Osteocyte (in vitro differentiated cells): ENCODE results near the gene PPM1L. TPM values are rescaled to one million over a fixed set of nuclear protein-coding genes. Genes with fewer than 3 reads are reported as not detected.
"Not testable (repeated sequence)": the region's sequence is repeated elsewhere in the genome, so short reads cannot be mapped to it uniquely, and the experiment has no call there.

Source experiments
- DNase-seq: peaks from one replicate; pipeline ENCODE4 v3.0.0; 2021; ENCODE audit warnings: mixed read lengths; ENCODE audit not compliant: unreplicated experiment; ENCODE audit errors: extremely low spot score
- H3K27ac Mint-ChIP-seq: one replicate; pipeline ENCODE4 v1.8.0; 2021; ENCODE audit warnings: mild to moderate bottlenecking, mixed read lengths; ENCODE audit not compliant: unreplicated experiment
- H3K27me3 Mint-ChIP-seq: one replicate; pipeline ENCODE4 v1.8.0; 2021; ENCODE audit warnings: mixed read lengths; ENCODE audit not compliant: unreplicated experiment
- H3K36me3 Mint-ChIP-seq: one replicate; pipeline ENCODE4 v1.8.0; 2021; ENCODE audit warnings: mixed read lengths; ENCODE audit not compliant: unreplicated experiment
- H3K4me1 Mint-ChIP-seq: one replicate; pipeline ENCODE4 v1.8.0; 2021; ENCODE audit warnings: mixed read lengths; ENCODE audit not compliant: unreplicated experiment
- H3K4me3 Mint-ChIP-seq: one replicate; pipeline ENCODE4 v1.8.0; 2021; ENCODE audit warnings: mild to moderate bottlenecking, moderate library complexity, mixed read lengths; ENCODE audit not compliant: unreplicated experiment
- H3K9me3 Mint-ChIP-seq: one replicate; pipeline ENCODE4 v1.8.0; 2021; ENCODE audit warnings: mixed read lengths; ENCODE audit not compliant: unreplicated experiment
- total RNA-seq: library from RNA; stranded (reverse); gene quantifications from 2 replicates; pipeline ENCODE4 v1.2.1, GENCODE V29; 2021
- TF ChIP-seq, protein P1 (sequence below): fragments of 200-600 bp; sonication (generic); IDR thresholded peaks from 2 replicates; pipeline ENCODE4 v1.5.0; 2021; ENCODE audit warnings: antibody characterized with exemption, mild to moderate bottlenecking, moderate library complexity

The PPM1L gene
- total RNA-seq, 1 donor from 2014 or later, result 9.1 TPM

DNA sequence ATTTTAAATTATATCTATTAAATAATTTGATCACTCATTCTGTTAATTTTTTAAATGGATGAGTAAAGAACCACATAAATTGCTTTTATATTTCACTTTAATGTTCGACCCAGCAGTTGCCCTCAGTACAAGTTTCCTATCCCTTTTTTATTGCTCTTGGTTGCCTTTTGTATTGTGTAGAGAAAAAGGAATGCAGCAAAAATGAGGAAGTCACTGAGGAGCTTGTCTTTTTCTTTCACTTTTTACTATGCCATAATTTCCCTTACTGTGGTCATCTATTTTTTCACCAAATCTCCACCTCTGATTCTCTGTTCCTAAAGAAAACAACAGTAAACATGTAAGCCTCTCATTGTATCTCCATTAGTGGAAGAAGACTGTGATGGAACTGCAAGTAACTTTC is 226.5 kb downstream of the PPM1L start:
- Mint-ChIP-seq H3K27ac (no peak overlapping the region), H3K9me3 (peaks cover 4% of the 10 kb centered on the region), H3K4me3 (no peak overlapping the region), H3K27me3 (no peaks in the 10 kb centered on the region), H3K4me1 (no peaks in the 10 kb centered on the region), H3K36me3 (no peaks in the 10 kb centered on the region)
- TF ChIP-seq, protein P1, sequence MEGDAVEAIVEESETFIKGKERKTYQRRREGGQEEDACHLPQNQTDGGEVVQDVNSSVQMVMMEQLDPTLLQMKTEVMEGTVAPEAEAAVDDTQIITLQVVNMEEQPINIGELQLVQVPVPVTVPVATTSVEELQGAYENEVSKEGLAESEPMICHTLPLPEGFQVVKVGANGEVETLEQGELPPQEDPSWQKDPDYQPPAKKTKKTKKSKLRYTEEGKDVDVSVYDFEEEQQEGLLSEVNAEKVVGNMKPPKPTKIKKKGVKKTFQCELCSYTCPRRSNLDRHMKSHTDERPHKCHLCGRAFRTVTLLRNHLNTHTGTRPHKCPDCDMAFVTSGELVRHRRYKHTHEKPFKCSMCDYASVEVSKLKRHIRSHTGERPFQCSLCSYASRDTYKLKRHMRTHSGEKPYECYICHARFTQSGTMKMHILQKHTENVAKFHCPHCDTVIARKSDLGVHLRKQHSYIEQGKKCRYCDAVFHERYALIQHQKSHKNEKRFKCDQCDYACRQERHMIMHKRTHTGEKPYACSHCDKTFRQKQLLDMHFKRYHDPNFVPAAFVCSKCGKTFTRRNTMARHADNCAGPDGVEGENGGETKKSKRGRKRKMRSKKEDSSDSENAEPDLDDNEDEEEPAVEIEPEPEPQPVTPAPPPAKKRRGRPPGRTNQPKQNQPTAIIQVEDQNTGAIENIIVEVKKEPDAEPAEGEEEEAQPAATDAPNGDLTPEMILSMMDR, result no peak
- DNase-seq, result no peak

- H3K27me3 Mint-ChIP-seq, H3K4me1 Mint-ChIP-seq, DNase-seq, H3K27ac Mint-ChIP-seq, H3K9me3 Mint-ChIP-seq, H3K36me3 Mint-ChIP-seq, H3K4me3 Mint-ChIP-seq: not testable (repeated sequence)
These were observed 227.9 kb downstream of the PPM1L start for GRCh38 chr3:160983900-160984299.

DNA sequence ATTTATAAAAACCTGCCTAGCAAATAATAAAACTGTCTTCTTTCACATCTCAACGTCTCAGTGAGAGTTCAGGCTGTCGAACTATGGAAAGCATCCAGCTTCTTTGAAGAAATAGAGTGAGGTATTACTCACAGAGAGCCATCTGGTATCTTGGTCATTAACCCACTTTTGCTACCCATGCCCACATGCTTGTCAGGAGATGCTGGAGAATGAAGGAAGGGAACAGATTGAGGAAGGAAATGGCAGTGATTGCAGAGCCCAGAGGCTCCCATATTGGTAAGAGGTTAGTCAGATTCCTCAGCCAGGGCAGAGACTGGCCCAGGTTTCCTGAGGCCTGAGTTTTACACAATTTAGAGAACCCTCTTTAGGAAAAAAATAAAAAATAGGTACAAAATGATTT is 230.0 kb downstream of the PPM1L start:
- Mint-ChIP-seq H3K27ac (no peak overlapping the region), H3K36me3 (no peaks in the 10 kb centered on the region), H3K9me3 (peaks cover 4% of the 10 kb centered on the region), H3K4me1 (no peaks in the 10 kb centered on the region), H3K4me3 (no peak overlapping the region), H3K27me3 (no peaks in the 10 kb centered on the region)
- DNase-seq, result no peak
- TF ChIP-seq, protein P1, result no peak

DNA sequence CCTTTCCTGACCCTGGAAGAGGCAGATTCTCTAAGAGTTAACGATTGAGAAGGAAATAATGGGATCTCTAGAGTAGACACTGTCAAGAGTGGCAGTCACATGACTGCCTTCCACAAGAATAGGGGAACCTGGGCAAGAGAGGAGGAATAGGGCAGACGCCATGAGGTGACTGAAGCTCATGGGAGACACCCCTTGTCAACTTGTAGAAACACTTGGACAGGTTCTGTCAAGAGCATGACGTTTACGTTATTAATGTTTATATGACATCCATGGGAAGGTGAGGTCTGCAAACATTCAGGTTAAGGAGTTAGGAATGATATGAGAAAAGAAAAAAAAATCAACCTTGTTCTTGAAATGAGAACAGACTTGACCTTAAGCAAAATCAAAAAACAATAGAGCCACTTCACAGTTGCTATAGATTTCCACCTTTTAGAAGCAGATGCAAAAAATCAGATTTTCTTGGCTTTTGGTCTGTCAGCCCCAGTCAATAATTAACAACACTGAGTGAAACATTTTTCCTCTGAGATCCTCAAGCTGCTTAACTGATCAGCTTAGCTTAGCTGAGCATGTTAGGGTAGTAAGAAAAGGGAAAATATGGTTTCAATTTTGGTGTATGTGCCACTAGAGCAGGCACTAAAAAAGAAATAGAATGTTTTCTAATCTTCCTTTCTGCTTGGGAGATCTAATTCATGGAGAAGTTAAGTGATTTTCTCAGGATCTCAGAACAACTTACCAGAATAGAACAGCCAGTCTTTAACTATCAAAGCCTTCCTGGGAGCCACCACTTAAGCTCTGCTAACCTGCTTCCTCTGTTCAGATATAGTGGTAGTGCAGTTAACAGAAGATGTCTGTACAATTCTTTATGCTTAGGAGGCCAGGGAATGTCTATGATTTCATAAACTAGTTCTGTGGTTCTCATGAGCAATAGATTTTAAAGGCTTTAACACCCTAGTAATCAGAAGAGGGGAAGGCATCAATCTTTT is 232.2 kb downstream of the PPM1L start:
- H3K9me3 Mint-ChIP-seq, result no peaks in the 10 kb centered on the region
- no peaks in the 10 kb centered on the region for H3K4me1 Mint-ChIP-seq
- H3K27ac Mint-ChIP-seq, result no peak overlapping the region
- TF ChIP-seq, protein P1, result no peak
- H3K27me3 Mint-ChIP-seq, result no peaks in the 10 kb centered on the region
- no peak overlapping the region for H3K4me3 Mint-ChIP-seq
- no peak for DNase-seq
- no peaks in the 10 kb centered on the region for H3K36me3 Mint-ChIP-seq

DNA sequence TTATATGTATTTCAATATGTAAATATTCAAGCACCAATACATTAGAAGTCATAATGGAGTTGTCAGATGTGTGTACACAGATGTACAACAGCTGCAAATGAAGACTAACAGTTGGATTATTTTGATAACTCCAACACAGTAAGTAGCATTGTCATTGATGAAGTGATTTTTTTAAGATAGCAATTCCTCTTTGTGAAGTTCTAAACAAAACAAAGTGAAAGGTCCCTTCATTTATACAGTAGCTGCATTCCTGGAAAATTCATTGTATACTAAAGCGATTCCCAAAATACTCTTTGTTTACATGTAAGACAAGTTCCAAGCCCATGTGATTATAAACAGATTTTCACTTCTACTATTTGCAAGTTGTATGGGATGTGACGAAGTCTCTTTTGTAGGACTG is 234.4 kb downstream of the PPM1L start:
- TF ChIP-seq, protein P1, result no peak
- Mint-ChIP-seq H3K27ac (no peak overlapping the region), H3K4me1 (no peaks in the 10 kb centered on the region), H3K9me3 (no peaks in the 10 kb centered on the region), H3K36me3 (no peaks in the 10 kb centered on the region), H3K4me3 (no peak overlapping the region), H3K27me3 (peaks cover 3% of the 10 kb centered on the region)
- no peak for DNase-seq
